Posterior vena cava (tissue), 2 donors: ENCODE measurements around the gene TTBK2. TPM values are rescaled to one million over a fixed set of nuclear protein-coding genes. Genes with fewer than 3 reads are reported as not detected.
A peak's percentile ranks its signal among the peaks of the same experiment; 100 is the strongest.
"Not testable (repeated sequence)": the region's sequence is repeated elsewhere in the genome, so short reads cannot be mapped to it uniquely, and the experiment has no call there.

Experiments used
- DNase-seq: peaks from one replicate; pipeline ENCODE4 v3.0.0-alpha.2; 2020; ENCODE audit warnings: low spot score
- intact Hi-C, 2 donors: fragments of 100-400 bp; cut with DNase I; formaldehyde crosslinking; loops; one replicate each; pipeline versions ENCODE4 v1.14.1 to v1.14.2; 2022 to 2023
- total RNA-seq, 2 donors: library from RNA; stranded (reverse); fragmentation: NEBNext Ultra II Directional; extraction: Animal tissue kit (Norgen Biotek cat#: 25700); gene quantifications; one replicate each; pipeline ENCODE4 v1.2.1, GENCODE V29; 2021
- donor health status: DM: yes; HTN: yes; CAD: no.
- donor health status: DM: yes; HTN: yes; CAD: no.

Gene TTBK2
- total RNA-seq, 2 donors from 2014 or later, result 21.7 to 25.2 TPM

GRCh38 chr15:42785569-42785968, 135.0 kb downstream of the TTBK2 start:
- DNase-seq, result no peak
- intact Hi-C loops, result no loop called here

DNA sequence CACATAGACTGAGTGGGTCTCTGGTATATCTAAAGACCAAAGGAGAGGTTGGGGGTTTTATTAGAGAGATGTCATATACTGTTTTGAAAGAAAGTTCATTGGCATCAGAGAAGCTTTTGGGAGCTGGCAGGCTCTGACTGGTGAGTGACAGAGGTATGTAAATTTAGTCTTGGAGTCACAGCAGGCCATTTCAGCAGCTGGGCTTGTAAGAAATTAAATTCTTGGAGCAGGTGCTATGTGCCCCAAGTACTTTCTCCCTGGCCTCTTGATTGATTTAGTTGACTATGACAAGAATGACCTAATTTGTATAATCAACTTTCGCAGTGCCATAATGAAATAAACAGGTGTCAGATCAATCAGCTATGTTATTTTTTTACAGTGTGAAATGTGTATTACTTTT, 135.9 kb downstream of the TTBK2 start:
- intact Hi-C loops, result no loop called here
- no peak for DNase-seq

- intact Hi-C loops, result no loop called here
- no peak for DNase-seq
These were observed 137.9 kb downstream of the TTBK2 start for GRCh38 chr15:42782716-42783115.

GRCh38 chr15:42775416-42775815, 145.2 kb downstream of the TTBK2 start:
- no peak for DNase-seq

DNA sequence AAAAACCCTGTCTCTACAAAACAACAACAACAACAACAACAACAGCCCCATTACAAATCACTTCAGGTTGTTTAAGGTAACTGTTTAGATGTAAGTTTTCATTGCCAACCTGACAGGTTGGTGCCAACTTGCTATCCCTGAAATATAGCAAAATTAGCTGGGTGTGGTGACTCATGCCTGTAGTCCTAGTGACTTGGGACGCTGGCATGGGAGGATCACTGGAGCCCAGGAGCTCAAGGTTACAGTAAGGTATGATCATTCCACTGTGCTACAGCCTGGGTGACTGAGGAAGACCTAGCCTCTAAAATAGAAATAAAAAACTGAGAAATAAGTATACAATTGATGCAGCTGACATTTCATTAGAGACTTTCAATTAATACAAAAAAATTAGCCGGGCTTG, 147.7 kb downstream of the TTBK2 start:
- intact Hi-C loops, result loop anchor here in 1 of 2 donors (10.0 kb wide), 1 partner anchor 558 kb away; no protein-coding TSS in a partner anchor

More at GRCh38 chr15:42775416-42775815, 145.2 kb downstream of the TTBK2 start:
- intact Hi-C loops, result loop anchor here in 1 of 2 donors (10.0 kb wide), 1 partner anchor 561 kb away; no protein-coding TSS in a partner anchor

DNA sequence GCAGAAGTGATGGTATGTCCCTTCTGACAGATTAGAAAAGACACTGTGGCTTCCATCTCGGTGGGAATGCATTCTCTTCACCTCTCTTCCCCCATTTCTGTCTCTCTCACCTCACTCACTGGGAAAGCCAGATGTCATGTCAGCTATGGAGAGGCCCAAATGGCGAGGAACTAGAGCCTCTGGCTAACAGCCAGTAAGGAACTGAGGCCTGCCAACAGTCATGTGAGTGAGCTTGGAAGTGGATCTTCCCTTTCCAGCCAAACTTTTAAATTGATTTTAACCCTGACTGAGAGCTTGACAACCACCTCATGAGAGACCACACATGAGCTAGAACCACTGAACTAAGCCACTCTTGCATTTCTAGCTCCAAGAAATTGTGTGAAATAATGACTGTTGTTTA, 148.4 kb downstream of the TTBK2 start:
- DNase-seq, result no peak
- intact Hi-C loops, result loop anchor here in 1 of 2 donors (10.0 kb wide), 1 partner anchor 557 kb away; no protein-coding TSS in a partner anchor

More for the DNA sequence above, 147.7 kb downstream of the TTBK2 start:
- no peak for DNase-seq

GRCh38 chr15:42766109-42766508, 154.5 kb downstream of the TTBK2 start:
- intact Hi-C loops, DNase-seq: not testable (repeated sequence)

DNA sequence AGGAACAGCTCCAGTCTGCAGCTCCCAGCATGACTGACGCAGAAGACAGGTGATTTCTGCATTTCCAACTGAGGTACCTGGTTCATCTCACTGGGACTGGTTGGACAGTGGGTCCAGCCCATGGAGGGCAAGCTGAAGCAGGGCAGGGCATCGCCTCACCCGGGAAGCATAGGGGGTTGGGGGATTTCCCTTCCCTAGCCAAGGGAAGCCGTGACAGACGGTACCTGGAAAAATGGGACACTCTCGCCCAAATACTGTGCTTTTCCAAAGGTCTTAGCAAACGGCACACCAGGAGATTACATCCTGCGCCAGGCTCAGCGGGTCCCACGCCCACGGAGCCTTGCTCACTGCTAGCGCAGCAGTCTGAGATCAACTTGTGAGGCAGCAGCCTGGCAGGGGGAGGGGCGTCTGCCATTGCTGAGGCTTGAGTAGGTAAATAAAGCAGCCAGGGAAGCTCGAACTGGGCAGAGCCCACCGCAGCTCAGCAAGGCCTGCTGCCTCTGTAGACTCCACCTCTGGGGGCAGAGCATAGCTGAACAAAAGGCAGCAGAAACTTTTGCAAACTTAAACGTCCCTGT, 156.3 kb downstream of the TTBK2 start:
- DNase-seq, intact Hi-C loops: not testable (repeated sequence)

DNA sequence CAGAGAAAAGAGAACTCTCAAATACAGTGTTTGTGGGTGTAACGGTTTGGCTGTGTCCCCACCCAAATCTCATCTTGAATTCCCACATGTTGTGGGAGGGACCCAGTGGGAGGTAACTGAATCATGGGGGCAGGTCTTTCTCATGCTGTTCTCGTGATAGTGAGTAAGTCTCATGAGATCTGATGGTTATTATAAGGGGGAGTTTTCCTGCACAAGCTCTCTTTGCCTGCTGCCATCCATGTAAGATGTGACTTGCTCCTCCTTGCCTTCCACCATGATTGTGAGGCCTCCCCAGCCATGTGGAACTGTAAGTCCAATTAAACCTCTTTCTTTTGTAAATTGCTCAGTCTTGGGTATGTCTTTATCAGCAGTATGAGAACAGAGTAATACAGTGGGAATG, 158.8 kb downstream of the TTBK2 start:
- intact Hi-C loops, DNase-seq: not testable (repeated sequence)

DNA sequence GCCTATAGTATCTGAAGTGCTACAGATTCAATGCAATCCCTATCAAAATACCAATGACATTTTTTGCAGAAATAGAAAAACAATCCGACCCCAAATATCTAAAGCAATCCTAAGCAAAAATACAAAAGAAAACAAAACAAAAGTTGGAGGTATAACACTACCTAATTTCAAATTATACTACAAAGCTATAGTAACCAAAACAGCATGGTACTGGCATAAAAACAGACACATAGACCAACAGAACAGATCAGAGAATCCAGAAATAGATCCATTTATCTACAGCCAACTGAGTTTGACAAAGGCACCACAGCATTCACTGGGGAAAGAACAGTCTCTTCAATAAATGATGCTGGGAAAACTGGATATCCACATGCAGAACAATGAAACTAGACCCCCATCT, 159.8 kb downstream of the TTBK2 start:
- intact Hi-C loops, result no loop called here
- no peak for DNase-seq

DNA sequence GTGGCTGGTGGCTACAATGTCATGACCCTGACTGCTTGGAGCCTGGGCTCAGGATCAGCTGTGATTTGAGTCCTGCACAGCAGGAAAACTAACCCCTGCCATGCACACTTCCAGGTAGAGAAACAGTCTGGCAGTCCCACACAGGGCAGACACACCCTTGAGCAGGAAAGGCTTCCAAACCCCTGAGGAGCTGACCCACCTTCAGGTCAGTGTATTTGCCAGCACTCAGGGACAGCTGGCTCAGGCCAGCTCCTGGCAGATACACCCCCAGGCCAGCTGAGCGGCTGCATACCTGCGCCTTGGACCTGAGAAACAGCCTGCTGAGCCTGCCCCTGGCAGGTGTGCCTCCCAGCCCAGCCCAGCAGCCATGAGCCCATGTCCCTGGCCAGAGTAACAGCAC, 161.5 kb downstream of the TTBK2 start:
- intact Hi-C loops, result no loop called here
- no peak for DNase-seq

- DNase-seq, result no peak
- intact Hi-C loops, result no loop called here
These were observed 170.3 kb downstream of the TTBK2 start for GRCh38 chr15:42750306-42750705.

DNA sequence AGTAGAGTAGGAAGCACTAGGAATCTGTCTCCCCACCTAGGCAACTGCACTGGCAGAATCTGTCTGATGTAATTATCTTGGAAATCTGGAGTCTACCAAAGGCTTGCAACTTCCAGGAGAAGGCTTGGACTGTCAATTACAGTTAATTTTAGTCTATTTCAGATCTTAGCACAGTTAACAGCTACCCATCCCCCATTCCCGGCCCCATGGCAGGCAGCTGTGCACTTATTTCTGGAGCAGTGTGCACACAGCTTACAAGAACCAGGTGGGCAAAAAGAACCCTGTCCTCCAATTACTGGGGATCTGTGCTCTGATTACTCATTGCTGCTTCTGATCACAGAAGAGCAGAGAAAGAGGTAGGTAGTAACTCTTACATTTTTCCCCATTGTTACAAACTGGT, 171.3 kb downstream of the TTBK2 start:
- no peak for DNase-seq
- intact Hi-C loops, result no loop called here

- DNase-seq, result no peak
- intact Hi-C loops, result no loop called here
These were observed 176.4 kb downstream of the TTBK2 start for GRCh38 chr15:42744195-42744594.

- no peak for DNase-seq
- intact Hi-C loops, result no loop called here
These were observed 178.4 kb downstream of the TTBK2 start for GRCh38 chr15:42742149-42742548.

GRCh38 chr15:42741710-42742109, 178.9 kb downstream of the TTBK2 start:
- intact Hi-C loops, result no loop called here
- DNase-seq, result no peak

DNA sequence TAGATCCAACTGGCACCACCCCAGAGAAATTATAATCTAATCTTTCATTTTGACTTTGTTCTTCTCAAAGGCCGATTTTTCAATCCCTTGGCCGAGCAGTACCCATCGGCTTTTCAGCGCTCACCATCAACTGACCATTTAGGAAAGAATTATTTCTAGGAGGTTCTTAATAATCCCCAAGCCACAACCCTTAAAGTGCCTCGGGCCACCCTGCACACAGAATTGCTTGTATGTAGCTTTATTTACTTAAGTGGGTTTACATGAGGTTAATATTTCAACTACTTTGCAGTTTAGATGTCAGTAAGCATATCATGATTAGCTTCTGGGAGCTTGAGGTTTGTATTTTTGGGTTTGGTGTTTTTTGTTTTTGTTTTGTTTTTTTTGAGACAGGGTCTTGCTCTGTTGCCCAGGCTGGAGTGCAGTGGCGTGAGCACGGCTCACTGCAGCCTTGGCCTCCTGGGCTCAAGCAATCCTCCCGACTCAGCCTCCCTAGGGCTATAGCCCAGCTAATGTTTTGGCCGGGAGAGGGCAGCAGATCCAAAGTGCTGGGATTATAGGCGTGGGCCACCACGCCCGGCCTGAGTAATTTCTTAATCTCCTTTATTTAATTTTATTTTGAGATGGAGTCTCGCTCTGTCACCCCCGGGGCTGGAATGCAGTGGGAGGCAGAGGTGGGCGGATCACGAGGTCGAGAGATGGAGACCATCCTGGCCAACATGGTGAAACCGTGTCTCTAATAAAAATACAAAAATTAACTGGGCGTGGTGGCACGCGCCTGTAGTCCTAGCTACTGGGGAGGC, 182.8 kb downstream of the TTBK2 start:
- DNase-seq, result no peak
- intact Hi-C loops, result loop anchor here in 1 of 2 donors (10.0 kb wide), 1 partner anchor 187 kb away; the partner anchor contains the start of gene TTBK2

- intact Hi-C loops, result loop anchor here in 1 of 2 donors (10.0 kb wide), 1 partner anchor 188 kb away; the partner anchor contains the start of gene TTBK2
These were observed 183.6 kb downstream of the TTBK2 start, which contains the start of gene CDAN1 for GRCh38 chr15:42736793-42737528. Gene CDAN1 (minus strand): TSS chr15:42737128. CDS start chr15:42737102, 26 bp downstream.

GRCh38 chr15:42736178-42736792, 184.3 kb downstream of the TTBK2 start:
- intact Hi-C loops, result loop anchor here in 1 of 2 donors (10.0 kb wide), 1 partner anchor 189 kb away; the partner anchor contains the start of gene TTBK2
- DNase-seq, result no peak

More at GRCh38 chr15:42736793-42737528, 183.6 kb downstream of the TTBK2 start, which contains the start of gene CDAN1:
- DNase-seq, result peak; percentile 98
